Esophagus squamous epithelium (tissue), 5 donors: ENCODE measurements around the gene ZNF300. TPM values are rescaled to one million over a fixed set of nuclear protein-coding genes. Genes with fewer than 3 reads are reported as not detected.

ENCODE experiments used
- DNase-seq: peaks from one replicate; lab custom pipeline; 2025; lab: John Stamatoyannopoulos, UW
- H3K27ac ChIP-seq, 4 donors: fragments of 200-600 bp; sonication (generic); one replicate each; pipeline ENCODE4 v1.5.1; 2016 to 2019; ENCODE audit warnings: mild to moderate bottlenecking in 1 of 4
- H3K27me3 ChIP-seq, 4 donors: fragments of 200-600 bp; sonication (generic); 1 replicate in 3 of 4; 2 replicates in 1 of 4; pipeline versions ENCODE4 v1.5.1 to v1.6.0; 2017 to 2021; ENCODE audit warnings: antibody characterized with exemption in 1 of 4
- H3K36me3 ChIP-seq, 3 donors: fragments of 200-600 bp; sonication (generic); one replicate each; pipeline ENCODE4 v1.5.1; 2016 to 2019
- H3K4me1 ChIP-seq, 3 donors: fragments of 200-600 bp; sonication (generic); one replicate each; pipeline ENCODE4 v1.5.1; 2017 to 2019
- H3K4me3 ChIP-seq, 4 donors: fragments of 200-600 bp; sonication (generic); 1 replicate in 3 of 4; 2 replicates in 1 of 4; pipeline ENCODE4 v1.5.1; 2016 to 2019; ENCODE audit warnings: mild to moderate bottlenecking in 2 of 4, moderate library complexity in 1 of 4
- H3K9me3 ChIP-seq, 3 donors: fragments of 200-600 bp; sonication (generic); one replicate each; pipeline ENCODE4 v1.5.1; 2016 to 2019
- POLR2A ChIP-seq, 4 donors: fragments of 450-650 bp; IDR thresholded peaks; one replicate each; pipeline ENCODE4 v1.6.1; 2017; ENCODE audit warnings: antibody characterized with exemption in 4 of 4, mild to moderate bottlenecking in 4 of 4, moderate library complexity in 3 of 4
- WGBS, 2 donors: methylation state at CpG; one replicate each; pipeline ENCODE4 v1.1.5; 2018; 5-methylcytosine and 5-hydroxymethylcytosine counted together
- intact Hi-C: fragments of 100-400 bp; cut with DNase I; formaldehyde crosslinking; loops from one replicate; pipeline ENCODE4 v1.15.0; 2022
- total RNA-seq, 4 donors: library from RNA; depleted of rRNA; stranded (reverse); fragments of >200 nt; gene quantifications; one replicate each; pipeline ENCODE4 v1.1.0, GENCODE V29; 2016
- TF ChIP-seq, protein P1 (sequence below), 6 experiments: fragments of 450-650 bp in 4 of 6; fragments of 200-600 bp in 2 of 6; sonication (generic) in 2 of 6; IDR thresholded peaks; one replicate each; pipeline ENCODE4 v1.5.1; 2016 to 2019; ENCODE audit warnings: antibody characterized with exemption in 6 of 6, mild to moderate bottlenecking in 4 of 6, moderate library complexity in 4 of 6
- donor health status: DM: yes; HTN: yes; CAD: no.

ZNF300 gene
- total RNA-seq, 4 donors from 2014 or later = 1.7 to 7.4 (median 4.9) TPM

GRCh38 chr5:150931368-150931965 lies 26.7 kb upstream of the ZNF300 start:
- peaks cover 0 to 52% (median 0%) of the 10 kb centered on the region in 3 donors for H3K36me3 ChIP-seq
- intact Hi-C loops = no loop called here
- no peak for TF ChIP-seq POLR2A (IDR thresholded peaks at IDR 0.05)
- TF ChIP-seq, protein P1, sequence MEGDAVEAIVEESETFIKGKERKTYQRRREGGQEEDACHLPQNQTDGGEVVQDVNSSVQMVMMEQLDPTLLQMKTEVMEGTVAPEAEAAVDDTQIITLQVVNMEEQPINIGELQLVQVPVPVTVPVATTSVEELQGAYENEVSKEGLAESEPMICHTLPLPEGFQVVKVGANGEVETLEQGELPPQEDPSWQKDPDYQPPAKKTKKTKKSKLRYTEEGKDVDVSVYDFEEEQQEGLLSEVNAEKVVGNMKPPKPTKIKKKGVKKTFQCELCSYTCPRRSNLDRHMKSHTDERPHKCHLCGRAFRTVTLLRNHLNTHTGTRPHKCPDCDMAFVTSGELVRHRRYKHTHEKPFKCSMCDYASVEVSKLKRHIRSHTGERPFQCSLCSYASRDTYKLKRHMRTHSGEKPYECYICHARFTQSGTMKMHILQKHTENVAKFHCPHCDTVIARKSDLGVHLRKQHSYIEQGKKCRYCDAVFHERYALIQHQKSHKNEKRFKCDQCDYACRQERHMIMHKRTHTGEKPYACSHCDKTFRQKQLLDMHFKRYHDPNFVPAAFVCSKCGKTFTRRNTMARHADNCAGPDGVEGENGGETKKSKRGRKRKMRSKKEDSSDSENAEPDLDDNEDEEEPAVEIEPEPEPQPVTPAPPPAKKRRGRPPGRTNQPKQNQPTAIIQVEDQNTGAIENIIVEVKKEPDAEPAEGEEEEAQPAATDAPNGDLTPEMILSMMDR (IDR thresholded peaks at IDR 0.05) = no peak

GRCh38 chr5:150918613-150919012 lies 13.8 kb upstream of the ZNF300 start:
- no peak for DNase-seq
- intact Hi-C loops = no loop called here
- Histone ChIP-seq H3K4me1 (no peaks in the 10 kb centered on the region), H3K4me3 (no peak overlapping the region), H3K27ac (no peak overlapping the region), H3K36me3 (no peaks in the 10 kb centered on the region), H3K27me3 (no peaks in the 10 kb centered on the region), H3K9me3 (peaks cover 0 to 73% (median 17%) of the 10 kb centered on the region in 3 donors)
- TF ChIP-seq POLR2A (IDR thresholded peaks at IDR 0.05) = no peak
- TF ChIP-seq, protein P1 (IDR thresholded peaks at IDR 0.05) = no peak
- 36 to 50% methylated on average over 2 of the region's 2 CpGs for WGBS, 2 donors

More at GRCh38 chr5:150931368-150931965, 26.7 kb upstream of the ZNF300 start:
- no peak for DNase-seq
- H3K9me3 ChIP-seq = peaks cover 11 to 98% (median 89%) of the 10 kb centered on the region in 3 donors
- H3K4me3 ChIP-seq = no peak overlapping the region
- H3K27me3 ChIP-seq = no peaks in the 10 kb centered on the region
- no peak overlapping the region for H3K27ac ChIP-seq
- H3K4me1 ChIP-seq = no peaks in the 10 kb centered on the region

- 70 to 82% methylated on average over 2 of the region's 2 CpGs for WGBS, 2 donors
- no peak overlapping the region for H3K4me3 ChIP-seq
- H3K27ac ChIP-seq = no peak overlapping the region
- no peaks in the 10 kb centered on the region for H3K27me3 ChIP-seq
- no peaks in the 10 kb centered on the region for H3K36me3 ChIP-seq
- no peak for DNase-seq
- H3K4me1 ChIP-seq = no peaks in the 10 kb centered on the region
- intact Hi-C loops = no loop called here
- H3K9me3 ChIP-seq = peaks cover 0 to 83% (median 57%) of the 10 kb centered on the region in 3 donors
- TF ChIP-seq, protein P1 (IDR thresholded peaks at IDR 0.05) = no peak
- no peak for TF ChIP-seq POLR2A (IDR thresholded peaks at IDR 0.05)
These were observed 7.6 kb upstream of the ZNF300 start for GRCh38 chr5:150912312-150912814.

DNA sequence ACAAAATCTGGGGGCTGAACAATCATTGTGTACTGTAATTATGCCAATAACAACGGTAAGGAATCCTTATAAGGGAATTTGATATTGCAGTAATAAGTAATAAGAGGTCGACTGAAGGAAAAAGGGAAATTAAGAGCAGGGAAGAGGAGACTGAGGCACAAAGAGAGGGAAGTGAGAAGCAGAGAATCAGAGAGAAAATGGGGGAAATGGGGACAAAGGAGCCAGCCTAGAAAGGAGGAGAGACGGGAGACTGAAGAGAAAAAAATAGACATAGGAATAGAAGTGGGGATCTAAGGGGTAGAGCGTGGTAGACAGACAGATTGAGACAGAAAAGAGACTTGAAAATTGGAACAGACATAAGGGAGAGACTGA lies 518 bp upstream of the ZNF300 start:
- no peak for TF ChIP-seq POLR2A (IDR thresholded peaks at IDR 0.05)
- TF ChIP-seq, protein P1 (IDR thresholded peaks at IDR 0.05) = no peak
- Histone ChIP-seq H3K4me3 (peak overlapping the region; percentile 41 to 68 (median 52)), H3K9me3 (peaks cover 0 to 68% (median 64%) of the 10 kb centered on the region in 3 donors), H3K4me1 (peaks cover 0 to 13% (median 0%) of the 10 kb centered on the region in 3 donors), H3K27me3 (no peaks in the 10 kb centered on the region), H3K36me3 (peaks cover 0 to 31% (median 3%) of the 10 kb centered on the region in 3 donors), H3K27ac (peak overlapping the region; percentile 55 to 79 (median 74))
- WGBS, 2 donors = 21 to 24% methylated on average over 4 of the region's 4 CpGs
- no peak for DNase-seq
- intact Hi-C loops = no loop called here

DNA sequence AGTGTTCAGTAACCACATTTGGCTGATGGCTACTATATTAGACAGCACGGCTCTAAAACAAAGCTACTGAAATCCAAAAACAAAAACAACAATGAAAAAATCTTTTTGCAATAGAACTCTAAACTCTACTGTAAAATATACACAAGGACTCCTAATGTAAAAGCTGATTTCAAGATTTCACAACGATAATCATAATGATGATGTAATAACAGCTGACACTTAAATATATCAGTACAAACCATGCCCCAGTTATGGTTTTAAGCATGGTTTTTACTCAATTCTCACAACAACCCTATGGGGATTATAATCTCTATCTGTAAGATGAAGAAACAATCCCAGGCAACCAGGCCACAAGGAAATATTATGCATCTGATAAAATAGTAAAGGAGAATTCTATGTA lies 3.3 kb downstream of the ZNF300 start:
- H3K4me1 ChIP-seq = peaks cover 0 to 13% (median 0%) of the 10 kb centered on the region in 3 donors
- no peak overlapping the region for H3K27ac ChIP-seq
- no peaks in the 10 kb centered on the region for H3K27me3 ChIP-seq
- WGBS, 2 donors = 88 to 89% methylated on average over 2 of the region's 2 CpGs
- peaks cover 5 to 70% (median 14%) of the 10 kb centered on the region in 3 donors for H3K36me3 ChIP-seq
- no peak overlapping the region for H3K4me3 ChIP-seq
- intact Hi-C loops = no loop called here
- no peak for TF ChIP-seq POLR2A (IDR thresholded peaks at IDR 0.05)
- TF ChIP-seq, protein P1 (IDR thresholded peaks at IDR 0.05) = no peak
- DNase-seq = no peak
- peaks cover 6 to 79% (median 73%) of the 10 kb centered on the region in 3 donors for H3K9me3 ChIP-seq
